ENCODE results near the gene KCNMB2.

The KCNMB2 gene

DNA sequence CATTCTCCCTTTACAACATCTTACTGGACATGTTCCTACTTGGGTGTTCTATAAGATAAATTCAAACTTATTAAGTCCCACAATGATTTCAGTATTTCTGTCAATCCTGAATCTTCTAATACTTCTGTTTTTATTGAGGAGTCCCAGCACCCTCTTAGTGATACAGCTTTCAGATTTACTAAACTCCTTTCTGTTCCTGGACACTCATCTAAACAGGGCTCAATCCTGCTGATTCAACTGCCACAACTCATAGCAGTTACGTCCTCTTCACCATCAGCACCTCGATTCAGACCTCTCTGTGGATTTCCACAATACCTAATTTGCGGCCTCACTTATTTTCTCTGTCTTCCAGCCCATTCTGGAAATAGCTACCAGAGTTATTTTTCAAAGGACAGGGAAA lies 101.6 kb downstream of the KCNMB2 start:
- no peak for DNase-seq
- no peaks in the 10 kb centered on the region for H3K36me3 ChIP-seq
- H3K27me3 ChIP-seq (ENCODE audit: insufficient read depth, low read depth, severe bottlenecking), result no peaks in the 10 kb centered on the region
- TF ChIP-seq, protein P1, sequence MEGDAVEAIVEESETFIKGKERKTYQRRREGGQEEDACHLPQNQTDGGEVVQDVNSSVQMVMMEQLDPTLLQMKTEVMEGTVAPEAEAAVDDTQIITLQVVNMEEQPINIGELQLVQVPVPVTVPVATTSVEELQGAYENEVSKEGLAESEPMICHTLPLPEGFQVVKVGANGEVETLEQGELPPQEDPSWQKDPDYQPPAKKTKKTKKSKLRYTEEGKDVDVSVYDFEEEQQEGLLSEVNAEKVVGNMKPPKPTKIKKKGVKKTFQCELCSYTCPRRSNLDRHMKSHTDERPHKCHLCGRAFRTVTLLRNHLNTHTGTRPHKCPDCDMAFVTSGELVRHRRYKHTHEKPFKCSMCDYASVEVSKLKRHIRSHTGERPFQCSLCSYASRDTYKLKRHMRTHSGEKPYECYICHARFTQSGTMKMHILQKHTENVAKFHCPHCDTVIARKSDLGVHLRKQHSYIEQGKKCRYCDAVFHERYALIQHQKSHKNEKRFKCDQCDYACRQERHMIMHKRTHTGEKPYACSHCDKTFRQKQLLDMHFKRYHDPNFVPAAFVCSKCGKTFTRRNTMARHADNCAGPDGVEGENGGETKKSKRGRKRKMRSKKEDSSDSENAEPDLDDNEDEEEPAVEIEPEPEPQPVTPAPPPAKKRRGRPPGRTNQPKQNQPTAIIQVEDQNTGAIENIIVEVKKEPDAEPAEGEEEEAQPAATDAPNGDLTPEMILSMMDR (IDR thresholded peaks at IDR 0.05; ENCODE audit: low read depth, low read length), result no peak
- no peak overlapping the region for H3K27ac ChIP-seq
- no peaks in the 10 kb centered on the region for H3K9me3 ChIP-seq (ENCODE audit: severe bottlenecking)
- H3K4me3 ChIP-seq (ENCODE audit: low read depth, low read length), result no peak overlapping the region

GRCh38 chr3:178645503-178645902 lies 109.3 kb downstream of the KCNMB2 start:
- Histone ChIP-seq H3K36me3 (no peaks in the 10 kb centered on the region), H3K27me3 (ENCODE audit: insufficient read depth, low read depth, severe bottlenecking) (no peaks in the 10 kb centered on the region), H3K27ac (no peak overlapping the region), H3K4me3 (ENCODE audit: low read depth, low read length) (no peak overlapping the region), H3K9me3 (ENCODE audit: severe bottlenecking) (no peaks in the 10 kb centered on the region)
- TF ChIP-seq, protein P1 (IDR thresholded peaks at IDR 0.05; ENCODE audit: low read depth, low read length), result no peak
- DNase-seq, result no peak

GRCh38 chr3:178646186-178646862 lies 110.1 kb downstream of the KCNMB2 start:
- TF ChIP-seq, protein P1 (IDR thresholded peaks at IDR 0.05; ENCODE audit: low read depth, low read length), result no peak
- no peaks in the 10 kb centered on the region for H3K27me3 ChIP-seq (ENCODE audit: insufficient read depth, low read depth, severe bottlenecking)
- no peak for DNase-seq
- H3K9me3 ChIP-seq (ENCODE audit: severe bottlenecking), result no peaks in the 10 kb centered on the region
- H3K36me3 ChIP-seq, result no peaks in the 10 kb centered on the region
- no peak overlapping the region for H3K4me3 ChIP-seq (ENCODE audit: low read depth, low read length)
- H3K27ac ChIP-seq, result no peak overlapping the region

- no peaks in the 10 kb centered on the region for H3K27me3 ChIP-seq (ENCODE audit: insufficient read depth, low read depth, severe bottlenecking)
- H3K27ac ChIP-seq, result no peak overlapping the region
- H3K36me3 ChIP-seq, result no peaks in the 10 kb centered on the region
- TF ChIP-seq, protein P1 (IDR thresholded peaks at IDR 0.05; ENCODE audit: low read depth, low read length), result no peak
- no peak overlapping the region for H3K4me3 ChIP-seq (ENCODE audit: low read depth, low read length)
- H3K9me3 ChIP-seq (ENCODE audit: severe bottlenecking), result no peaks in the 10 kb centered on the region
- DNase-seq, result no peak
Measured at GRCh38 chr3:178655488-178655887, 119.3 kb downstream of the KCNMB2 start.

DNA sequence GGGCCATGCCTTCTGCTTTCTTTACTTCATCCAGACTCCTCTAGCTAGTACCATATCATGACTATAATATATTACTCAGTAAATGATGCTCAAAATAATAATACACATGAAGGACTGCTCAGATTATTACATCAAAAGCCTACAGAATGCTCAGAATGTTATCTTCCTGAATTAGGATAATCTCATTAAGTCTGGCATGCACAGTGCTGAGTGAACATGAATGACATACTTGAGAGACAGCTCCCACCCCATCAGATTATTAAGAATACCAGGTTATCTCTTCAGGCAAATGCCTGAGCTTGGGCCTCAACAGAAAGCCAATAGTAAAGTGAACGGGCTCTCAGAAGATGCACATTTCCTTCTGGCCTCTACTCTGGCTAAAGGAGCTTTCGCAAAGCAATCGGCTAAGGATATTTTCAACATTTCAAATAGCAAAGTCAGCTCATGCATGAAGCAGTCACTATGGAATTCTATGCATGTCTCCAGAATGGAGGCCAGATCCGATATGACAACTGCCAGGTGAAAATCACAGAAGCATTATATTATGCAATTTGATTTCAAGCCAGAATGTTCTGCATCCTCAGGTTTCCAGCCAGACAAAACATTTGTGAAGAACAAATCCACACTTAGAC lies 122.6 kb downstream of the KCNMB2 start:
- TF ChIP-seq, protein P1 (IDR thresholded peaks at IDR 0.05; ENCODE audit: low read depth, low read length), result no peak
- H3K36me3 ChIP-seq, result no peaks in the 10 kb centered on the region
- H3K27me3 ChIP-seq (ENCODE audit: insufficient read depth, low read depth, severe bottlenecking), result no peaks in the 10 kb centered on the region
- no peaks in the 10 kb centered on the region for H3K9me3 ChIP-seq (ENCODE audit: severe bottlenecking)
- H3K27ac ChIP-seq, result no peak overlapping the region
- no peak for DNase-seq
- no peak overlapping the region for H3K4me3 ChIP-seq (ENCODE audit: low read depth, low read length)

Measured in WERI-Rb-1 (cell line).